Ascending aorta (tissue), 2 donors: ENCODE results near the gene SLC4A8. TPM values are rescaled to one million over a fixed set of nuclear protein-coding genes. Genes with fewer than 3 reads are reported as not detected.

Experiments used
- DNase-seq, 2 donors: peaks; one replicate each; pipeline ENCODE4 v3.0.0-alpha.2; 2019; ENCODE audit warnings: low spot score in 2 of 2
- H3K27ac ChIP-seq, 2 donors: fragments of 200-600 bp; sonication (generic); one replicate each; pipeline ENCODE4 v1.5.1; 2016 to 2017; ENCODE audit warnings: mild to moderate bottlenecking in 1 of 2
- H3K27me3 ChIP-seq: fragments of 200-600 bp; sonication (generic); one replicate; pipeline ENCODE4 v1.5.1; 2017
- H3K36me3 ChIP-seq, 2 donors: fragments of 200-600 bp; sonication (generic); one replicate each; pipeline ENCODE4 v1.5.1; 2016
- H3K4me1 ChIP-seq, 2 donors: fragments of 200-600 bp; sonication (generic); one replicate each; pipeline ENCODE4 v1.5.1; 2016 to 2017; ENCODE audit warnings: mild to moderate bottlenecking in 1 of 2
- H3K4me3 ChIP-seq, 2 donors: fragments of 200-600 bp; sonication (generic); one replicate each; pipeline ENCODE4 v1.5.1; 2016 to 2017; ENCODE audit warnings: mild to moderate bottlenecking in 1 of 2
- H3K9me3 ChIP-seq, 2 donors: fragments of 200-600 bp; sonication (generic); one replicate each; pipeline ENCODE4 v1.5.1; 2016
- intact Hi-C: fragments of 100-400 bp; cut with DNase I; formaldehyde crosslinking; loops from one replicate; pipeline ENCODE4 v1.15.1; 2023
- total RNA-seq: library from RNA; depleted of rRNA; stranded (reverse); fragments of >200 nt; gene quantifications from one replicate; pipeline ENCODE4 v1.1.0, GENCODE V29; 2016
- TF ChIP-seq, protein P1 (sequence below), 3 experiments: fragments of 200-600 bp in 2 of 3; fragments of 450-650 bp in 1 of 3; sonication (generic) in 2 of 3; IDR thresholded peaks; one replicate each; pipeline ENCODE4 v1.5.1; 2016 to 2019; ENCODE audit warnings: antibody characterized with exemption in 3 of 3, mild to moderate bottlenecking in 1 of 3, moderate library complexity in 1 of 3

SLC4A8 gene
- total RNA-seq, 1 donor from 2014 or later = not detected

DNA sequence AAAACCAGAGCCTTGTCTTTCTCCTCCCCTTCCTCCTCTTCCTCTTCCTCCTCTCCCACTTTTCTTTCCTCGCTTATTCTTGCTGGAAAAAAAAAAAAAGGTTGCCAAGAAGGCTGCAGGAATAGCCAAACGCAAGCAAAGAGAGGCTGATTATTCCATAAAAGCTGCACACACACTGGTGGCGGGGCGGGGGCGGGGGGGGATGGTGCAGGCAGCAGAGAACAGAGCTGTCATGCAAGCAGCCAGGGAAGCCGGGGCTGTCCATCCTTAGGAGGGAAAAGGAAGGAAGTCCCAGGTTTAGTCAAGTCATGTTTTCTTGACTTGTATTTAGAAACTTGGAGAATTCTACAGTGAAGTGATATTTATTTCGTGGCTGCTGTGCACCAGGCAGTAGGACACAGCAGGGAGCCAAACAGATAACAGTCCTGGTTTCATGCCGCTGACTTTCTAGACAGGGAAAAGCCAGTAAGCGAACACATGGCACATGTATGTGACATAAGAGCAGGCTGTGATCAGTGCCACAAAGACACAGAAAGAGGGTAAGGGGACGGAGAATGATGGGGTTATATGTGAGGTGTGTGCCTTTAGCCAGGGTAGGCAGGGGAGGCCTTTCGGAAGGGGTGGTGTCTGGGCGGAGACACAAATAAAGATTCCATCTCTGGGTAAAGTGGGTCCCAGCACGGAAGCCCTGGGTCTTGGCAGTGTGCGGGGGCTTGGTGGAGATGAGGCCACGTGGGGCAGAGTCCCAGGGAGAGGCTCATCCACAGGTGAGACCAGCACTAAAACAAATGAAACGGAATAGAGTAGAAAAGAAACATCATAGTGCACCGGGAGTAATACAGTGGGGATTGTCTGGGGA is 109.8 kb downstream of the SLC4A8 start:
- Histone ChIP-seq H3K36me3 (no peaks in the 10 kb centered on the region), H3K4me1 (no peaks in the 10 kb centered on the region), H3K27ac (no peak overlapping the region), H3K4me3 (no peak overlapping the region), H3K9me3 (no peaks in the 10 kb centered on the region), H3K27me3 (no peaks in the 10 kb centered on the region)
- DNase-seq = no peak
- intact Hi-C loops = no loop called here
- TF ChIP-seq, protein P1, sequence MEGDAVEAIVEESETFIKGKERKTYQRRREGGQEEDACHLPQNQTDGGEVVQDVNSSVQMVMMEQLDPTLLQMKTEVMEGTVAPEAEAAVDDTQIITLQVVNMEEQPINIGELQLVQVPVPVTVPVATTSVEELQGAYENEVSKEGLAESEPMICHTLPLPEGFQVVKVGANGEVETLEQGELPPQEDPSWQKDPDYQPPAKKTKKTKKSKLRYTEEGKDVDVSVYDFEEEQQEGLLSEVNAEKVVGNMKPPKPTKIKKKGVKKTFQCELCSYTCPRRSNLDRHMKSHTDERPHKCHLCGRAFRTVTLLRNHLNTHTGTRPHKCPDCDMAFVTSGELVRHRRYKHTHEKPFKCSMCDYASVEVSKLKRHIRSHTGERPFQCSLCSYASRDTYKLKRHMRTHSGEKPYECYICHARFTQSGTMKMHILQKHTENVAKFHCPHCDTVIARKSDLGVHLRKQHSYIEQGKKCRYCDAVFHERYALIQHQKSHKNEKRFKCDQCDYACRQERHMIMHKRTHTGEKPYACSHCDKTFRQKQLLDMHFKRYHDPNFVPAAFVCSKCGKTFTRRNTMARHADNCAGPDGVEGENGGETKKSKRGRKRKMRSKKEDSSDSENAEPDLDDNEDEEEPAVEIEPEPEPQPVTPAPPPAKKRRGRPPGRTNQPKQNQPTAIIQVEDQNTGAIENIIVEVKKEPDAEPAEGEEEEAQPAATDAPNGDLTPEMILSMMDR (IDR thresholded peaks at IDR 0.05) = no peak

DNA sequence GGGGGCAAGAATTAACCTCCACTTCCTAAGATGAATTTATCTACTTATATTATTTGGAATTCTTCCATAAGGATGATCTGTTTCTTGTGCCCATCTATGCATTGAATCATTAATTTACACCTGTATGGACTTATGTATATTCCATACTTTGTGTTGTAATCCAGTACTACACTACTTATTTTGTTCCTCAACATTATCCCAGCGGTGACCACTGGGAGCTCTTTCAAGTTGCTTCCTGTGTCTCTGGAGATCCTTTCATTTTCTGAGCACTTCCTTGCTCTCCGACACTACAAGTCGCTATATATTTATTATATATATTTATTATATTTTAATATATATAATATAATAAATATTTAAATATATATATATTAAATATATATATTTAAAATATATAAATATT is 111.5 kb downstream of the SLC4A8 start:
- Histone ChIP-seq H3K27ac (no peak overlapping the region), H3K27me3 (no peaks in the 10 kb centered on the region), H3K4me1 (no peaks in the 10 kb centered on the region), H3K9me3 (no peaks in the 10 kb centered on the region), H3K4me3 (no peak overlapping the region), H3K36me3 (no peaks in the 10 kb centered on the region)
- DNase-seq = no peak
- intact Hi-C loops = no loop called here
- TF ChIP-seq, protein P1 (IDR thresholded peaks at IDR 0.05) = no peak

DNA sequence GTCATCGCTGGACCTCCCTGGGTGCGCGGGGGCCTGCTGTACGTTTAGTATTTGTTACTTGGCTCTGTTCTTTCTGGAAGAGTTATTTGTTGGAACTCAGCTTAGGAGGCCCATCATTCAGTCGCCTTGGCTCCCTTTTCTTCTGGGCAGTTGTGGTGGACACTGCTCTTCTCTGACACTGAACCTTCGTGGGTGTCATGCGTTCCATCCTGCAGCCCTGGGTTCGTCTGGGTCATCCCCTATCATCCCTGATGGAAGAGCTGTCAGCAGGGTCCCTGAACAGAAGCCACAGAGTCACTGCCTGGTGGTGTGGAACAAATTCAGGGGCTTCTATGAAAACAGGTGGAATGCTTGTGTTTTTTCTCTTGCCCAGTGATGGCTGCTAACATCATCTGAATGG is 113.5 kb downstream of the SLC4A8 start:
- DNase-seq = no peak
- Histone ChIP-seq H3K9me3 (no peaks in the 10 kb centered on the region), H3K27ac (no peak overlapping the region), H3K27me3 (no peaks in the 10 kb centered on the region), H3K4me1 (no peaks in the 10 kb centered on the region), H3K4me3 (no peak overlapping the region), H3K36me3 (no peaks in the 10 kb centered on the region)
- intact Hi-C loops = no loop called here
- TF ChIP-seq, protein P1 (IDR thresholded peaks at IDR 0.05) = no peak

DNA sequence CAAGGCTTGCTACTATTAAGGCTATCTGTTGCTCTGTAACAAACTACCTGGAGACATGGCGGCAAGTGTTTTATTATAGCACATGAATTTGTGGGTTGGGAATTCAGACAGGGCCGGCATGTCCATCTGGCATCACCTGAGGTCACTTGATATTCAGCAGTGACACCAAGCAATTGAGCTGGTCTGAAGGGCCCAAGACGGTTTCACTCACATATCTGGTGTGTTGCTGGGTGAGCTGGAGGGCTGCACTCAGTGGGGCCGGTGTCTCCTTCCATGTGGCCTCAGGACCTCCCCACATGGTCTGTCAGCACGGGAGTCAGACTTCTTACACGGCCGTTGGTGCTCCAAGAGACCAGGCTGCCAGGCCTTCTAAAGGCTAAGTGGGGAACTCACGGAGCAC is 114.0 kb downstream of the SLC4A8 start:
- H3K27me3 ChIP-seq = no peaks in the 10 kb centered on the region
- H3K27ac ChIP-seq = no peak overlapping the region
- intact Hi-C loops = no loop called here
- TF ChIP-seq, protein P1 (IDR thresholded peaks at IDR 0.05) = no peak
- no peak for DNase-seq
- H3K4me3 ChIP-seq = no peak overlapping the region
- no peaks in the 10 kb centered on the region for H3K4me1 ChIP-seq
- no peaks in the 10 kb centered on the region for H3K9me3 ChIP-seq
- H3K36me3 ChIP-seq = no peaks in the 10 kb centered on the region

DNA sequence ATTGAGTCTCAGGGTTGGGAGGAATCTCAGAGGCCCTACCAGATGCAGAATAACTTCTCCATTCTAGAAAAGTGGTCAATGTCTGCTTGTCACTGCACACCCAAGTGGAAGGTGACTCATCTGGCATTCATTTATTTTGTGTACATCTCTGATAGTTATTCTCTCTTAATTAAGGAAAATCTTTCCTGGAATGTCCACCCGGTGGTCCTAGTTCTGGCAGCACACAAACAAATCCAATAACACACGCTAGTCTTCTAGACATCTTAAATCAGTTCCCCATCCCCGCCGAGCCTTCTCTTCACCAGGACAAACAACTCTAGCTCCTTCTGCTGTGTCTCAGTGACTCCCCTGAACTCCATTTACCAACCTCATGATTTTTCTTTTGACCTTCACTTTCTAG is 116.4 kb downstream of the SLC4A8 start:
- TF ChIP-seq, protein P1 (IDR thresholded peaks at IDR 0.05) = no peak
- Histone ChIP-seq H3K27me3 (no peaks in the 10 kb centered on the region), H3K36me3 (no peaks in the 10 kb centered on the region), H3K27ac (no peak overlapping the region), H3K9me3 (no peaks in the 10 kb centered on the region), H3K4me3 (no peak overlapping the region), H3K4me1 (no peaks in the 10 kb centered on the region)
- intact Hi-C loops = no loop called here
- DNase-seq = no peak
